Limb (tissue), 2 donors: Measurements from ENCODE around the gene SRP54.
"Not testable (repeated sequence)": the region's sequence is repeated elsewhere in the genome, so short reads cannot be mapped to it uniquely, and the experiment has no call there.

Source experiments
- DNase-seq, 2 donors: peaks; one replicate each; pipeline ENCODE4 v3.0.0-alpha.2; 2016; ENCODE audit errors: extremely low spot score in 2 of 2

SRP54 gene

DNA sequence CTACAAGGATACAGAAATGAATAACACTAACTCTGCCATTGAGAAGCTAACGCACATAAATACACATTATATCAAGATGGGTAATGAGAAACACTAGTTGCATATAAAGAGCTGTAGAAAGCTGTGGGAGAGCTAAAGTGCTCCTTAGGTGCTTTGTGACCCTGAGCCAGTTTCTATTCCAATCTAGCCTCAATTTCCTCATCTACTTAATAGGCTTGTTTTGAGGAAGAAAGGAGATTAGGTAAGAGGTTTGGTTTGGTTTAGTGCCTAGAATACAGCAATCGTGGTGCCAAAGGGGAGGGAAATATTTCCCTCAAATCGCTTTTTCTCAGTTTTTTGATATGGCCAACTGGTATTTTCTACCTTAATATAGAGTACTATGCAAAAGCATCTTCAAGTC, 994 bp downstream of the SRP54 start:
- no peak for DNase-seq

DNA sequence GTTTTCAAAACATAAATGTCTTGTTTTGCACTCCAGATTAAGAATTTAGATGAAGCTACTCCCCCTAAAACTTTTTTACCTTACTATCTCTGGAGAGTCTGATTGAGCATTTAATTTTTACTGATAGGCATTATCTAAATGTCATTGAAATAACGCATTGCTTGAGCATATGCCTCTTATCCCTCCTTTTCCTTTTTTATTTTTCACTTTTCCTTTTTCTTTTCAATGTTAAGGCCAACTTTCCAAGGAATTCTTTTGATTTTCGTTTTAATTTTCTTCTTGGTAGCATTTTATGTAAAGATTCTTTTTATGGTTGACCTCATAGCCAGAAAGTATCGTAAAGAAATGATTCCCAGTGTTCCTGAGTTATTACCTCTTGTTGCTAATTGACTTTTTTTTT, 2.9 kb downstream of the SRP54 start:
- DNase-seq, result no peak

GRCh38 chr14:34987180-34987579, 4.4 kb downstream of the SRP54 start:
- no peak for DNase-seq

DNA sequence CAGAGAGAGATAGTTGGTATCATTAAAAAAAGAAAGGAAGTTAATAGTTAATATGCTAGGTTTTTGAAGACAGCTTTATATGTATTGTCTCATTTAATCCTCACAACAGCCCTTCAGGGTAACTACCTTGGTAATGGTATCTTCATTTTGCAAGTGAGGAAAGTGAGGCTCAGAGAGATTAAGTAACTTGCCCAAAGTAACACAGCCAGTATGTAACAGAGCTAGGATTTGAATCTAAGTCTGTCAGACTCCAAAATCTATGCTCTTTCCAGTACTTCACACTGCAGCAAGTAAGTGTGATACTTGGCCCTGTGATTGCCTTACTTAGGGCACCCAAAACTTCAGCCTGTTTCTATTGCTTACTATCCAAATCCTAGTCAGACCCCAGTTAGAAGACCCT, 7.0 kb downstream of the SRP54 start:
- no peak for DNase-seq

DNA sequence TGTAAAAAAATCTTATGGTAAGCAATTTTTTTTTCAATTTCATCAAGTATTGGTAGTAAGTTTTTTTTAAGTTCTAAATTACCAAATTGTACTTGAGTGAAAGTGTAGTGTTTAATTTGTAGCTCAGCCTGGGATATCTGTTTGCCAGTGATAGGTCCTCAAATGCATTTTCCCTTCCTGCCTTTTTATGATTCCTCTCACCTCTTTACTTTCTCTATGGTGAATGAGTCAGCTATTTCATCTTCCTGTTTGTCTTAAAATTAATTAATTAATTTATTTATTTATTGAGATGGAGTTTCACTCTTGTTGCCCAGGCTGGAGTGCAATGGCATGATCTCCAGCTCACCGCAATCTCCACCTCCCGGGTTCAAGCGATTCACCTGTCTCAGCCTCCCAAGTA, 10.6 kb downstream of the SRP54 start:
- no peak for DNase-seq

DNA sequence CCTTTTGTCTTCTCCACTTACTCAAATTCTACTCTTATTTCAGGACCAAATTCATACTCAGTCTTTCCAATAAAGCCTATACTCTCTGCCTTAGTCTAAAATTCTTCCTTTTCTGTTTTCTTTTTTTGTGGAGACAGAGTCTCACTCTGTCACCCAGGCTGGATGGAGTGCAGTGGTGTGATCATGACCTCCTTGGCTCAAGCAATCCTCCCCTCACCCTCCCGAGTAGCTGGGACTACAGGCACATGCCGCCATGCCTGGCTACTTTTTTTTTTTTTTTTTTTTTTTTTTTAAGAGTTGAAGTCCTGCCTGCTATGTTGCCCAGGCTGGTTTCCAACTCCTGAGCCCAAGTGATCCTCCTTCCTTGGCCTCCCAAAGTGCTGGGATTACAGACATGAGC, 11.9 kb downstream of the SRP54 start:
- DNase-seq, result no peak

DNA sequence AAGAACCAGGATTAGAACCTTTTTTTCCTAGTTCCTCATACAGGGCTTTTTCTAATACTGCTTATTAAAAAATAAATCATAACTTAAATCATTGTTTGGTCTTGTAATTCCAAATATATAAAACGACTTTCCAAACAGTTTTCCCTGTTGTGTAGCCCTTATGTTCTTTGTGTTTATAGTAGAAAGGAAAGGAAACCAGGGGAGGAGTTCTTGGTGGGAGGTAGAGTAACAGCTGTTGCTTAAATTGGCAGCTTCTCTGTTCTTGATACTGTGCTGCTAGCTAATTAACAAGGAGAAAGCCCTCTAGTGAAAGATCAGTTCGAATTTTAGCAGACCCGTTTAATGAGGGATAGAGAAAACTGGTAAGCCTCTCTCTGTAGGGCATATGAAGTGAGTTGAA, 15.0 kb downstream of the SRP54 start:
- DNase-seq, result no peak

DNA sequence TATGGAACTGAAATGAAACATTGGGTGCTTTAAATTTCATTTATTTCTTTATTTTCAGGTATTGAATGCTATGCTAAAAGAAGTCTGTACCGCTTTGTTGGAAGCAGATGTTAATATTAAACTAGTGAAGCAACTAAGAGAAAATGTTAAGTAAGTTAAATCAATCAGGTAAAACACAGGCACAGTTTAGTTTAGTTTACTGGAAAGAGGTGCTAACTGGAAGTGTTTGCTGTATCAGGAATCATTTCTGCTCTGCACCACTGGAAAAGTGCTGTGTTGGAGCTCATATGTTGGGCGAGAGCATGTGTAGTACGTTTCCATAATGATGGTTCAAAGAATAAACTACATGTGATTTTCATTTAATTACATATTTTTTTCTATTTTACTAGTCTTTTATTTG, 16.7 kb downstream of the SRP54 start:
- no peak for DNase-seq

GRCh38 chr14:35001621-35002020, 18.8 kb downstream of the SRP54 start:
- no peak for DNase-seq

GRCh38 chr14:35004839-35005238, 22.0 kb downstream of the SRP54 start:
- DNase-seq, result no peak

- no peak for DNase-seq
Measured at GRCh38 chr14:35016568-35016967, 33.8 kb downstream of the SRP54 start.

DNA sequence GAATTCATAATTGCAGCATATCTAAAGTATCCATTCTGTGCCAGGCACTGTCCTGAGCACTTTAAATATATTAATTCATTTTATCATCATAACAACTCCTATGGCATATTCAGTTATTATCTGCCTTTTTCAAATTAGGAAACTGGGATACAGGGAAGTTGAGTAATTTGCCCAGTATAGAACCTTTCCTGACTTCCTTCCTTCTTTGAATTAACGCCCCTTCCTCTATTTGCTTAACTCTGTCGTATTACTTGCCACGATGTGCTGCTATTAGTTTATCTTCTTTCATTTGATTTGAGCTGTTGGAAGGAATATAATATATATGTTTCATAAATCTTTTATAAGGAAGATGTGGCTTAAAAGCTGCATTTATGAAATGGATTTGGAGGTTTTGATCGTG, 37.9 kb downstream of the SRP54 start:
- DNase-seq, result no peak

- no peak for DNase-seq
Measured at GRCh38 chr14:35028435-35028834, 45.6 kb downstream of the SRP54 start.

DNA sequence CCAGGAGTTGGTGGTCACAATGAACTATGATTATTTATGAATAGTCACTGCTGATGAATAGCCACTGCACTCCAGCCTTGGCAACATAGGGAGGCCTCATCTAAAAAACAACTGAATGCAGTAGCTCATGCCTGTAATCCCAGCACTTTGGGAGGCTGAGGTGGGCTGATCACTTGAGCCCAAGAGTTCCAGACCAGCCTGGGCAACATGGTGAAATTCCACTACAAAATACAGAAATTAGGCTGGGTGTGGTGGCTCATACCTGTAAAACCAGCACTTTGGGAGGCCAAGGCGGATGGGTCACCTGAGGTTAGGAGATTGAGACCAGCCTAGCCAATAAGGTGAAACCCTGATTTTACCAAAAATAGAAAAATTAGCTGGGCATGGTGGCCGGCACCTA, 49.8 kb downstream of the SRP54 start:
- DNase-seq, result no peak

DNA sequence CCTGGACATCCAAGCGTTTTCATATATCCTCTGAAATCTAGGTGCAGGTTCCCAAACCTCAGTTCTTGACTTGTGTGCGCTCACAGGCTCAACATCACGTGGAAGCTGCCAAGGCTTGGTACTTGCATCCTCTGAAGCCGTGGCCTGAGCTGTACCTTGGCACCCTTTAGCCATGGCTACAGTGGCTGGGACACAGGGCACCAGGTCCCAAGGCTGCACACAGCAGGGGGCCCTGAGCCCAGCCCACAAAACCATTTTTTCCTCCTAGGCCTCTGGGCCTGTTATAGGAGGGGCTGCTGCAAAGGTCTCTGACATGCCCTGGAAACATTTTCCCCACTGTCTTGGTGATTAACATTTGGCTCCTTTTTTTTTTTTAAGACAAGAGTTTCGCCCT, 51.6 kb downstream of the SRP54 start:
- DNase-seq, result no peak

DNA sequence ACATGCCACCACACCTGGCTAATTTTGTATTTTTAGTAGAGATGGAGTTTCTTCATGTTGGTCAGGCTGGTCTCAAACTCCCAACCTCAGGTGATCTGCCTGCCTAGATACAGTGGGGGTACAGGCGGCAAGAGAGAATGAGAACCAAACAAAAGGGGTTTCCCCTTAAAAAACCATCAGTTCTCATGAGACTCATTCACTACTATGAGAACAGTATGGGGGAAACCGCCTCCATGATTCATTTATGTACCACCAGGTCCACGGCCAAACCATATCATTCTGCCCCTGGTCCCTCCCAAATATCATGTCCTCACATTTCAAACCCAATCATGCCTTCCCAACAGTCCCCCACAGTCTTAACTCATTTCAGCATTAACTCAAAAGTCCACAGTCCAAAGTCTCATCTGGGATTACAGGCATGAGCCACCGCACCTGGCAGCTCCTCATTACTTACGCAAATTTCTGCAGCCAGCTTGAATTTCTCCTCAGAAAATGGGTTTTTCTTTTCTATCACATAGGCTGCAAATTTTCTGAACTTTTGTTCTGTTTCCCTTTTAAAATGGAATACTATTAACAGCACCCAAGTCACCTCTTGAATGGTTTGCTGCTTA, 52.3 kb downstream of the SRP54 start:
- DNase-seq, result not testable (repeated sequence)

- DNase-seq, result not testable (repeated sequence)
Measured at GRCh38 chr14:35038312-35038711, 55.5 kb downstream of the SRP54 start.

DNA sequence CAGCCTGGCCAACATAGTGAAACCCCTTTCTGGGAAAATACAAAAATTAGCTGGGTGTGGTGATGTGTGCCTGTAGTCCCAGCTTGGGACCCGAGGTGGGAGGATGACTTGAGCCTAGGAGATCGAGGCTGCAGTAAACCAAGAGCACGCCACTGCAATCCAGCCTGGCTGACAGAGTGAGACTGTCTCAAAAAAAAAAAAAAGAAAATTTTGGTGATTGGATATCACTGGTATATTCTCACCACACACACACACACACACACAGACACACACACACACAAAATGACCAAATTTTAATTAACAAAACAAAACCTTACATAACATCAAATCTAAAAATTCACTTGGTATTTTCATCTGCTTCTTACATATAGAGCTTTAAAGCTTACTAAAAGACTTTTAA, 59.8 kb downstream of the SRP54 start:
- DNase-seq, result no peak

GRCh38 chr14:35043046-35043445, 60.3 kb downstream of the SRP54 start:
- no peak for DNase-seq

- no peak for DNase-seq
Measured at GRCh38 chr14:35044939-35045797, 62.4 kb downstream of the SRP54 start.

DNA sequence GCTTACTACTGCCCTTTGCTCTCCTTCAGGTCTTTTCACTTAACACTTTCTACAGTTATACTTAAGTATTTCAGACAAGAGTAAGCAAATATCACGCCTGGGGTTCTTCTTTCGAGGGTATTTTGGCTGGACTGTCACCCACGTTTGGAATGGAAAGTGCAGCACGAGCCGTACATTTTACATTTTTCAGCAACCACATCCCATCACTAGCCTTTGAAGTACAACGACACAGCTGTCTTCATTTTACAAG, 62.9 kb downstream of the SRP54 start:
- DNase-seq, result no peak

- DNase-seq, result peak; percentile 92 to 99
Measured at GRCh38 chr14:35046048-35046750, 63.4 kb downstream of the SRP54 start, which contains the start of gene FAM177A1. TSS of gene FAM177A1 (plus strand) at chr14:35046272. CDS start at chr14:35046464, 192 bp downstream.
